ENCODE data around the gene TSPAN13.

TSPAN13 gene

DNA sequence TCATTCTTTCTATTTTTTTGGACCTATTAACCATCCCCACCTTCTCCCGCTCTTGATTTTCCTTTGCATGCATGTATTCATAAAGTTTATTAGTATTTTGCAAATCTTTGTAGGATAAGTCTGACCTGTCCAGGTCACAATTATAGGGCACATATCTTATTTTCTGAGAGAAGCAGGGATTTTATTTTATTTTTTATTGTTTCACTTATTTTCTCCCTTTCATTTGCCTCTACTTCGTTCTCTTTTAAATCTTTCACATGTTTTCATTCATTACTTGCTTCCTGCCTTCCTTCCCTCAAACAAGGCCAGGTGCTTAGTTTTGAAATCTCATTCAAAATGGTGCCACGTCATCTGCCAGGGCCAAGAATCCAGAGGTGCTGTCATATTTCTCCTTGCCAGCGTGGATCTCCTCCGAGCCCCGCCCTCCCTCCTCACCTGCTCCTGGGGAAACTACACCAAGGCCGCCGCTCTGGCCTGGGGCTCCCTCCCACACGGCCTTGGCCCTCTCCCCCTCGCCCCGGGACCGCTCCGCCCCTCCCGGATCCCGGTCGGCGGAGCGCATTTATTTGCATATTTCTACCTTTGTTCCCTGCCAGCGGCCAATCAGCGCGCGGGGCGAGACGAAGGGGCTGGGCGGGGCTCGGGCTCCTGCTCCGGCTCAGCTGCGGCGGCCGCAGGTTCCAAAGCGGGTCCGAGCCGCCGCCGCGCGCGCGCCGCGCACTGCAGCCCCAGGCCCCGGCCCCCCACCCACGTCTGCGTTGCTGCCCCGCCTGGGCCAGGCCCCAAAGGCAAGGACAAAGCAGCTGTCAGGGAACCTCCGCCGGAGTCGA, at the start of gene TSPAN13:
Gene TSPAN13, plus strand, starts transcription at position 654 of the 830 bp plus-strand sequence. CDS start 213 bp downstream, outside the sequence.
- Histone ChIP-seq H3K4me3 (ENCODE audit: low read length) (peak within 1 kb of the TSS; percentile 85), H3K36me3 (ENCODE audit: control insufficient read depth, low read length) (no peaks in the 10 kb centered on the region), H3F3A (ENCODE audit: control insufficient read depth, insufficient read depth) (peaks cover 26% of the 10 kb centered on the region), H3K9me3 (ENCODE audit: control insufficient read depth, insufficient read depth, low read length) (no peaks in the 10 kb centered on the region), H3K4me2 (ENCODE audit: low read length) (peak within 1 kb of the TSS; percentile 91), H3K27me3 (ENCODE audit: control insufficient read depth, low read length) (peaks cover 15% of the 10 kb centered on the region), H4K20me1 (ENCODE audit: control insufficient read depth, insufficient read depth, low read depth, low read length) (no peaks in the 10 kb centered on the region), H3K27ac (ENCODE audit: low read depth, low read length) (peak within 1 kb of the TSS; percentile 7; the same call in 1 of the 2 replicates), H3K9me2 (replicated peaks; ENCODE audit: control insufficient read depth, low read length) (no peaks in the 10 kb centered on the region), H3K4me1 (ENCODE audit: control insufficient read depth, low read length) (peaks cover 46% of the 10 kb centered on the region), H3K79me2 (ENCODE audit: control insufficient read depth, low read length) (peaks cover 6% of the 10 kb centered on the region; the same call in 1 of the 2 replicates)
- TF ChIP-seq, protein P1, sequence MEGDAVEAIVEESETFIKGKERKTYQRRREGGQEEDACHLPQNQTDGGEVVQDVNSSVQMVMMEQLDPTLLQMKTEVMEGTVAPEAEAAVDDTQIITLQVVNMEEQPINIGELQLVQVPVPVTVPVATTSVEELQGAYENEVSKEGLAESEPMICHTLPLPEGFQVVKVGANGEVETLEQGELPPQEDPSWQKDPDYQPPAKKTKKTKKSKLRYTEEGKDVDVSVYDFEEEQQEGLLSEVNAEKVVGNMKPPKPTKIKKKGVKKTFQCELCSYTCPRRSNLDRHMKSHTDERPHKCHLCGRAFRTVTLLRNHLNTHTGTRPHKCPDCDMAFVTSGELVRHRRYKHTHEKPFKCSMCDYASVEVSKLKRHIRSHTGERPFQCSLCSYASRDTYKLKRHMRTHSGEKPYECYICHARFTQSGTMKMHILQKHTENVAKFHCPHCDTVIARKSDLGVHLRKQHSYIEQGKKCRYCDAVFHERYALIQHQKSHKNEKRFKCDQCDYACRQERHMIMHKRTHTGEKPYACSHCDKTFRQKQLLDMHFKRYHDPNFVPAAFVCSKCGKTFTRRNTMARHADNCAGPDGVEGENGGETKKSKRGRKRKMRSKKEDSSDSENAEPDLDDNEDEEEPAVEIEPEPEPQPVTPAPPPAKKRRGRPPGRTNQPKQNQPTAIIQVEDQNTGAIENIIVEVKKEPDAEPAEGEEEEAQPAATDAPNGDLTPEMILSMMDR (IDR thresholded peaks at IDR 0.05; ENCODE audit: low read depth, low read length, poor library complexity, severe bottlenecking): no peak

DNA sequence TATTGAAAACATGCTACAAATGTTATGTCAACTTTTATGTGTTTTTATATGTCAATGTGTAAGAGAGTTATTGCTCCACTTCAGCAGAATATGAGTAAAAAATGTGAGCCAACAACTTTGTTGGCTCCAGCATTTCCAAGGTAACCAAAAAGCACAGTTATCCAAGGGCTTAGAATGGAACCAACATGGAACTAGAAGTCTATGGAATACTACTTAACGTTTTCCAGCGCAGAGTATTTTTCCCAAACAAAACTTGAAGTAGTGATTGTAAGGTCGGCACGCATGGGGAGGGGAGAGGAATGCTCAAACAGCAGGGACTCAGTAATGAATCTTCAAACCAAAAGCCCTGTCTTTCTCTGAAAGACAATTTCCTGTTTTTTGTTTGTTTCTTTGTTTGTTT, 45.0 kb upstream of the TSPAN13 start:
- no peaks in the 10 kb centered on the region for H3K9me3 ChIP-seq (ENCODE audit: control insufficient read depth, insufficient read depth, low read length)
- no peaks in the 10 kb centered on the region for H3K27me3 ChIP-seq (ENCODE audit: control insufficient read depth, low read length)
- H4K20me1 ChIP-seq (ENCODE audit: control insufficient read depth, insufficient read depth, low read depth, low read length): no peaks in the 10 kb centered on the region
- no peaks in the 10 kb centered on the region for H3K79me2 ChIP-seq (ENCODE audit: control insufficient read depth, low read length)
- H3K4me1 ChIP-seq (ENCODE audit: control insufficient read depth, low read length): no peaks in the 10 kb centered on the region
- H3K4me3 ChIP-seq (ENCODE audit: low read length): no peak overlapping the region
- no peak overlapping the region for H3K27ac ChIP-seq (ENCODE audit: low read depth, low read length)
- TF ChIP-seq, protein P1 (IDR thresholded peaks at IDR 0.05; ENCODE audit: low read depth, low read length, poor library complexity, severe bottlenecking): no peak
- TF ChIP-seq EZH2phosphoT487 (IDR thresholded peaks at IDR 0.05; ENCODE audit: borderline replicate concordance, low read length): no peak
- peaks cover 36% of the 10 kb centered on the region for H3K36me3 ChIP-seq (ENCODE audit: control insufficient read depth, low read length)
- H3K4me2 ChIP-seq (ENCODE audit: low read length): no peak overlapping the region
- H3K9me2 ChIP-seq (replicated peaks; ENCODE audit: control insufficient read depth, low read length): no peaks in the 10 kb centered on the region
- H3F3A ChIP-seq (ENCODE audit: control insufficient read depth, insufficient read depth): peaks cover 13% of the 10 kb centered on the region

DNA sequence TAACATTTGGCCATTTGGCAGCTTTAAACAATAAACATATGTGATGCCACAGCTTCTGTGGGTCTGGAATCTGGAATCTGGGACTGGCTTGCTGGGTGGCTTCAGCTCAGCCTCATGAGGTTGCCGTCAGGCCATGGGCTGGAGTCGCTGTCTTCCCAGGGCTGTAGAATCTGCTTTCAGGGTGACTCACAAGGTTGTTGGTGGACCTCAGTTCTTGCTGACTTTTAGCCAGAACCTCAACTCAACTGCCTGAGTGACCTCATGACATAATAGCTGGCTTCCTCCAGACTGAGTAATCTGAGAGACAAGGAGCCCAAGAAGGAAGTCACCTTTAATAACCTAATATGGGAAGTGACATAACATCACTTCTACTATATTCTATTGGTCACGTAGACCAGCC, 44.6 kb upstream of the TSPAN13 start:
- no peaks in the 10 kb centered on the region for H3K9me2 ChIP-seq (replicated peaks; ENCODE audit: control insufficient read depth, low read length)
- no peak overlapping the region for H3K27ac ChIP-seq (ENCODE audit: low read depth, low read length)
- H3K4me2 ChIP-seq (ENCODE audit: low read length): no peak overlapping the region

More for the DNA sequence above, 44.6 kb upstream of the TSPAN13 start:
- Histone ChIP-seq H3K79me2 (ENCODE audit: control insufficient read depth, low read length) (no peaks in the 10 kb centered on the region), H3K4me3 (ENCODE audit: low read length) (no peak overlapping the region), H3K36me3 (ENCODE audit: control insufficient read depth, low read length) (peaks cover 31% of the 10 kb centered on the region), H3K9me3 (ENCODE audit: control insufficient read depth, insufficient read depth, low read length) (no peaks in the 10 kb centered on the region), H3K27me3 (ENCODE audit: control insufficient read depth, low read length) (no peaks in the 10 kb centered on the region), H3K4me1 (ENCODE audit: control insufficient read depth, low read length) (no peaks in the 10 kb centered on the region), H3F3A (ENCODE audit: control insufficient read depth, insufficient read depth) (peaks cover 12% of the 10 kb centered on the region), H4K20me1 (ENCODE audit: control insufficient read depth, insufficient read depth, low read depth, low read length) (no peaks in the 10 kb centered on the region)
- no peak for TF ChIP-seq EZH2phosphoT487 (IDR thresholded peaks at IDR 0.05; ENCODE audit: borderline replicate concordance, low read length)
- TF ChIP-seq, protein P1 (IDR thresholded peaks at IDR 0.05; ENCODE audit: low read depth, low read length, poor library complexity, severe bottlenecking): no peak

Data from DOHH2 (cell line).